Hepatocyte (in vitro differentiated cells): ENCODE data around the gene RNF175.

Experiments used
- CTCF ChIP-seq: fragments of 200-600 bp; sonication (generic); IDR thresholded peaks from 2 replicates; pipeline ENCODE4 v1.5.1; 2016; ENCODE audit warnings: antibody characterized with exemption, mild to moderate bottlenecking; ENCODE audit not compliant: poor library complexity
- EZH2 ChIP-seq: fragments of 200-600 bp; sonication (generic); IDR thresholded peaks from 2 replicates; pipeline ENCODE4 v1.6.1; 2016; ENCODE audit warnings: antibody characterized with exemption, mild to moderate bottlenecking, borderline replicate concordance
- EZH2phosphoT487 ChIP-seq: fragments of 200-600 bp; sonication (generic); IDR thresholded peaks from one replicate; pipeline ENCODE4 v1.6.1; 2018; ENCODE audit warnings: antibody characterized with exemption, mild to moderate bottlenecking, low read depth, moderate library complexity; ENCODE audit not compliant: unreplicated experiment, severe bottlenecking

- TF ChIP-seq CTCF (no peak), EZH2phosphoT487 (no peak), EZH2 (no peak)
These were observed 38.6 kb upstream of the RNF175 start for GRCh38 chr4:153798420-153798819.
